GM12878 (cell line): ENCODE results near the gene TCP11.

Source experiments
- CEBPB ChIP-seq, 2 experiments: fragments of 150-350 bp in 1 of 2; IDR thresholded peaks; 2 replicates each; pipeline ENCODE4 v1.6.1; 2012 to 2014; ENCODE audit warnings: low read depth in 2 of 2, low read length in 2 of 2, borderline replicate concordance in 1 of 2, inconsistent platforms in 1 of 2
- CHD2 ChIP-seq: IDR thresholded peaks from 2 replicates; pipeline ENCODE4 v1.6.1; 2011; ENCODE audit warnings: low read depth, low read length, improper control_type of control experiment, borderline replicate concordance
- CTCF ChIP-seq, 3 experiments: IDR thresholded peaks in 2 of 3; conservative IDR thresholded peaks in 1 of 3; 2 replicates each; pipeline ENCODE4 v1.5.1; 2011; ENCODE audit warnings: low read depth in 3 of 3, low read length in 3 of 3, mild to moderate bottlenecking in 3 of 3, control low read depth in 2 of 3, moderate library complexity in 2 of 3, inconsistent platforms in 1 of 3, mixed read lengths in 1 of 3; ENCODE audit not compliant: control insufficient read depth in 2 of 3, insufficient read depth in 1 of 3; ENCODE audit errors: extremely low read depth in 1 of 3
- EZH2 ChIP-seq: IDR thresholded peaks from 2 replicates; pipeline ENCODE4 v1.6.1; 2012; ENCODE audit warnings: low read depth, mild to moderate bottlenecking, control low read depth, inconsistent platforms, low read length, borderline replicate concordance; ENCODE audit not compliant: control insufficient read depth
- FOS ChIP-seq: IDR thresholded peaks from 3 replicates; pipeline ENCODE4 v1.6.1; 2011; ENCODE audit warnings: borderline replicate concordance; ENCODE audit not compliant: insufficient read length; ENCODE audit errors: extremely low read depth
- MXI1 ChIP-seq: fragments of 150-350 bp; IDR thresholded peaks from 2 replicates; pipeline ENCODE4 v1.6.1; 2011; ENCODE audit warnings: low read depth, mild to moderate bottlenecking, inconsistent platforms, low read length, improper control_type of control experiment
- RAD51 ChIP-seq: fragments of 450-650 bp; IDR thresholded peaks from 2 replicates; pipeline ENCODE4 v1.6.1; 2016; ENCODE audit warnings: moderate library complexity, mild to moderate bottlenecking, inconsistent platforms
- SKIL ChIP-seq: fragments of 450-650 bp; IDR thresholded peaks from 2 replicates; pipeline ENCODE4 v1.6.1; 2017; ENCODE audit warnings: mild to moderate bottlenecking, low read depth, inconsistent platforms; ENCODE audit not compliant: poor library complexity, severe bottlenecking
- SMARCA5 ChIP-seq: fragments of 450-650 bp; IDR thresholded peaks from 2 replicates; pipeline ENCODE4 v1.6.1; 2017; ENCODE audit warnings: mild to moderate bottlenecking
- USF2 ChIP-seq: IDR thresholded peaks from 2 replicates; pipeline ENCODE4 v1.6.1; 2011; ENCODE audit warnings: low read depth, low read length, improper control_type of control experiment, borderline replicate concordance
- YY1 ChIP-seq: IDR thresholded peaks from 2 replicates; pipeline ENCODE4 v1.6.1; 2011; ENCODE audit warnings: low read depth, mild to moderate bottlenecking, low read length
- ZBTB11 ChIP-seq: fragments of 450-650 bp; formaldehyde crosslinking; IDR thresholded peaks from 2 replicates; pipeline ENCODE4 v1.5.0; 2022; ENCODE audit warnings: mild to moderate bottlenecking, missing genetic modification characterization

- TF ChIP-seq CTCF (IDR thresholded peaks at IDR 0.05 in 2 of 3, conservative IDR thresholded peaks at IDR 0.05 in 1 of 3; ENCODE audit: control insufficient read depth in 2 of 3, extremely low read depth in 1 of 3, insufficient read depth in 1 of 3, low read depth in 3 of 3, low read length in 3 of 3), result no peak
- no peak for TF ChIP-seq CHD2
- no peak for TF ChIP-seq EZH2
- no peak for TF ChIP-seq YY1
- TF ChIP-seq MXI1, result no peak
- TF ChIP-seq CEBPB (IDR thresholded peaks at IDR 0.05; ENCODE audit: borderline replicate concordance in 1 of 2, low read depth in 2 of 2, low read length in 2 of 2), result no peak
- TF ChIP-seq SMARCA5, result no peak
- no peak for TF ChIP-seq FOS
- TF ChIP-seq RAD51, result no peak
- TF ChIP-seq ZBTB11, result no peak
- no peak for TF ChIP-seq USF2
- no peak for TF ChIP-seq SKIL
Observed at GRCh38 chr6:35173427-35174087, 32.4 kb upstream of the TCP11 start.
